ENCODE measurements around the gene ELFN1.

ELFN1 gene

DNA sequence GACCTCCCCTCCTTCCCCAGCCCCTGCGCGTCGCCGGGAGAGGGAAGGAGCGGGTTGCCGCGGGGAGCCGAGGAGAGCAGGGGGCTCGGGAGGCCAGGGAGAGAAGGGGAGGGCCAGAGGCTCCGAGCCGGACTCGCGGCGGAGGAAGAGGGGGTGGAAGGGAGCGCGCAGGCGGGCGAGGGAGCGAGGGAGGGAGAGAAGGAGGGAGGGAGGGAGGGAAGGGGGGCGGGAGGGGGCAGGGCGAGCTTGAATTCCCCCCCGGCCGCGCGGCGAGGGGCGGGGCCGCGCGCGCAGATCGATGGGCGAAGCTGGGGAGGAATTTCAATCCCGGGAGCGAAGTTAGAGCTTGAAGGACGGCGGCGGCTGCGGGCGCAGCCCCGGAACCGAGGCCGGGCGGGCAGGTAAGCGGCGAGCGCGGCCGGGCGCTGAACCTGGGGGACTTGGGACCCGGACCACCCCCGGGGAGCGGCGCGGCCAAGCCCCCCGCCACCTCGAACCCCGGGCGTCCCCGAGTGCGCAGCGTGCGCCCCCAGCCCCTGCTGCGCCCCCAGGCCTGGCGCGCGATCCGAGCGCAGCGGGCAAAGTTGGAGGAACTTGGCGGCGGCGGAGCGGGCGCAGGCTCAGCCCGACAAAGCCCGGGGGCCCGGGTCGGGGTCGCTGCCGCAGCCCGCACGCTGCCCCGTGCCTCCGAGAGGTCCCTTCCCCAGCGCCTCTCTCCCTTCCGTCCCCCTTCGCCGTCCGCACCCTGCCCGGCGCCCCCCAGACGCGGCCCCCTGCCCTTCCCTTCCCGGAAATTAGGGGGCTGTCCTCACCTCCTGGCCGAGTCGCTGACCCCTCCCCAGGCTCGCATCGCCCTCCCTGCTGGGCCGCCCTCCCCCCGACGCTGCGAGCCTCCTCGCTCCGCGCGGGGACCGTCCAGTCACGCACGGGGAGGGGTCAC is at the start of gene ELFN1:
TSS of gene ELFN1 (plus strand) at position 324 of the 940 bp plus-strand sequence. CDS start 74,320 bp downstream, outside the sequence.
- Histone ChIP-seq H3K27me3 (ENCODE audit: insufficient read depth, low read length) (peaks cover 57% of the 10 kb centered on the region), H3K4me3 (ENCODE audit: low read depth, low read length) (peak within 1 kb of the TSS; percentile 51), H3K79me2 (ENCODE audit: control insufficient read depth, insufficient read depth, low read length, unreplicated experiment) (no peaks in the 10 kb centered on the region), H3K36me3 (ENCODE audit: insufficient read depth, low read length) (no peaks in the 10 kb centered on the region), H3K4me1 (ENCODE audit: control insufficient read depth, insufficient read depth, low read length, unreplicated experiment) (peaks cover under 1% of the 10 kb centered on the region), H3K27ac (ENCODE audit: low read depth, low read length) (no peak within 1 kb of the TSS), H2AFZ (ENCODE audit: low read length, unreplicated experiment) (no peak within 1 kb of the TSS)

DNA sequence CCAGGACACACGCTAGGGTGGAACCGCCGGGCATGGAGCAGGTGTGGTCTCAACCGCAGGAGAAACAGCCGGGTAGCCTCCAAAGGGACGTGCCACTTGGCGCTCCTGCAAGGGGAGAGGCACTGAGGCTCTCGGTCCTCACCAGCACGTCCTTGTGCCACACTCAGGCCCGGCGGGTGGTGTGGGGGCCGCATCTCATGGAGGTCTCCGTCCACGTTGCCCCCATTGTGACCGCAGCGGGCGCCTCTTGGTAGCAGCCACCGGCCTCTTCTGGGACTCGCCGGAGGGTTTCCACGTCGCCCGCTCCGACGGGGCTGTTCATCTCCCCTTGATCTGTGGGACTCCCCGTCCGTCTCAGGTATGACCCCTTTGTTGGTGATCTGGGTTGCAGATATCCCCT is 49.2 kb upstream of the ELFN1 start:
- H3K36me3 ChIP-seq (ENCODE audit: insufficient read depth, low read length): no peaks in the 10 kb centered on the region
- H3K4me1 ChIP-seq (ENCODE audit: control insufficient read depth, insufficient read depth, low read length, unreplicated experiment): no peaks in the 10 kb centered on the region
- no peak overlapping the region for H3K27ac ChIP-seq (ENCODE audit: low read depth, low read length)
- no peak overlapping the region for H2AFZ ChIP-seq (ENCODE audit: low read length, unreplicated experiment)
- peaks cover 3% of the 10 kb centered on the region; the same call in 1 of the 2 replicates for H3K27me3 ChIP-seq (ENCODE audit: insufficient read depth, low read length)
- H3K79me2 ChIP-seq (ENCODE audit: control insufficient read depth, insufficient read depth, low read length, unreplicated experiment): no peaks in the 10 kb centered on the region
- H3K4me3 ChIP-seq (ENCODE audit: low read depth, low read length): no peak overlapping the region

DNA sequence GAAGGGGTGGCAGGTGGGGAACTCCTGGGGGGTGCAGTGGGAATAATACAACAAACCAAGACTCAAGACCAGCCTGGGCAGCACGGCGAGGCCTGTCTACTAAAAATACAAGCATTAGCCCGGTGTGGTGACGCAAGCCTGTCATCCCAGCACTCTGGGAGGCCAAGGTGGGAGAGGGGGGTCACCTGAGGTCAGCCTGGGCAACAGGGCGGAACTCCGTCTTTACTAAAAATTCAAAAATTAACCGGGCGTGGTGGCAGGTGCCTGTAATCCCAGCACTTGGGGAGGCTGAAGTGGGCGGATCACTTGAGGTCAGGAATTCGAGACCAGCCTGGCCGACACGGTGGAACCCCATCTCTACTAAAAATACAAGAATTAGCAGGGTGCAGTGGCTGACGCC is 48.4 kb upstream of the ELFN1 start:
- H3K27me3 ChIP-seq (ENCODE audit: insufficient read depth, low read length): peaks cover 3% of the 10 kb centered on the region; the same call in 1 of the 2 replicates
- no peak overlapping the region for H3K27ac ChIP-seq (ENCODE audit: low read depth, low read length)
- no peaks in the 10 kb centered on the region for H3K4me1 ChIP-seq (ENCODE audit: control insufficient read depth, insufficient read depth, low read length, unreplicated experiment)
- no peaks in the 10 kb centered on the region for H3K79me2 ChIP-seq (ENCODE audit: control insufficient read depth, insufficient read depth, low read length, unreplicated experiment)
- H3K36me3 ChIP-seq (ENCODE audit: insufficient read depth, low read length): no peaks in the 10 kb centered on the region
- H3K4me3 ChIP-seq (ENCODE audit: low read depth, low read length): no peak overlapping the region
- H2AFZ ChIP-seq (ENCODE audit: low read length, unreplicated experiment): no peak overlapping the region

DNA sequence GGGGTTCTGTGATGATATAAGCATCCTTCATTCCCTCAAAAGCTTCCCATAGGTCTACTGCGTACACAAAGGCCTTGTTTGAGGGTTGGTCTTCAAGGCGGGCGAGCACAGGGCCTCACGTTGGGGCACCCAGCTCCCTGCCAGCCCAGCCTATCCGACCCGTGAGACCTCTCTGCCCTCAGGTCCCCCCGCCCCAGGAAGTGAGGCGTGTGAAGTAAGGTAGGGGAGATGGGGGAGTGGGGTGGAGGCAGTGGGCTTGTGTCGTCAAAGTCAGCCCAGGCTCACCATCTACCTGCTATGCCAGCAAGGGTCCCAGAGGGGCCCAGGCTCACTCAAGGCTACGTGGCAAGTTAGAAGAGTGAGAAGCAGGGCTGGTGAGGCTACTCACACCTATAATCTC is 47.6 kb upstream of the ELFN1 start:
- no peak overlapping the region for H2AFZ ChIP-seq (ENCODE audit: low read length, unreplicated experiment)
- H3K27ac ChIP-seq (ENCODE audit: low read depth, low read length): no peak overlapping the region
- H3K36me3 ChIP-seq (ENCODE audit: insufficient read depth, low read length): no peaks in the 10 kb centered on the region
- peaks cover 6% of the 10 kb centered on the region; the same call in 1 of the 2 replicates for H3K27me3 ChIP-seq (ENCODE audit: insufficient read depth, low read length)
- H3K4me1 ChIP-seq (ENCODE audit: control insufficient read depth, insufficient read depth, low read length, unreplicated experiment): no peaks in the 10 kb centered on the region
- H3K4me3 ChIP-seq (ENCODE audit: low read depth, low read length): no peak overlapping the region
- no peaks in the 10 kb centered on the region for H3K79me2 ChIP-seq (ENCODE audit: control insufficient read depth, insufficient read depth, low read length, unreplicated experiment)

DNA sequence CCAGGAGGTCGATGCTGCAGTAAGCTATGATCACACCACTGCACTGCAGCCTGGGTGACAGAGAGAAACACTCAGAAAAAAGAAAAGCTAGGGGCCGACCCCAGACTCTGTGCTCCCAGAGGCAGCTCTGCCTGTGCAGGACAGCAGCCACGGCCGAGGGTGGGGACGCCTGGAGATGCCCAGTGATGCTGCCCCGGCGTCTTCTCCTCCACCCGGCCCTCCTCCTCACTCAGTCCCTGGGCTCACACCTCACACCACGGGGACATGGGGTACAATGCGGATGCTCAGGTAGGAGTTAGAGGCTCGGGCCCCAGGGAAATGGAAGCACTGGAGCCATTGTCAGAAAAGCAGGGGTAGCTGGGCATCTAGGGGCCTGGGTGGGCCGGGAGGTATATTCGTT is 46.3 kb upstream of the ELFN1 start:
- Histone ChIP-seq H3K4me3 (ENCODE audit: low read depth, low read length) (no peak overlapping the region), H3K4me1 (ENCODE audit: control insufficient read depth, insufficient read depth, low read length, unreplicated experiment) (no peaks in the 10 kb centered on the region), H3K27ac (ENCODE audit: low read depth, low read length) (no peak overlapping the region), H2AFZ (ENCODE audit: low read length, unreplicated experiment) (no peak overlapping the region), H3K27me3 (ENCODE audit: insufficient read depth, low read length) (peaks cover 8% of the 10 kb centered on the region), H3K79me2 (ENCODE audit: control insufficient read depth, insufficient read depth, low read length, unreplicated experiment) (no peaks in the 10 kb centered on the region), H3K36me3 (ENCODE audit: insufficient read depth, low read length) (no peaks in the 10 kb centered on the region)

DNA sequence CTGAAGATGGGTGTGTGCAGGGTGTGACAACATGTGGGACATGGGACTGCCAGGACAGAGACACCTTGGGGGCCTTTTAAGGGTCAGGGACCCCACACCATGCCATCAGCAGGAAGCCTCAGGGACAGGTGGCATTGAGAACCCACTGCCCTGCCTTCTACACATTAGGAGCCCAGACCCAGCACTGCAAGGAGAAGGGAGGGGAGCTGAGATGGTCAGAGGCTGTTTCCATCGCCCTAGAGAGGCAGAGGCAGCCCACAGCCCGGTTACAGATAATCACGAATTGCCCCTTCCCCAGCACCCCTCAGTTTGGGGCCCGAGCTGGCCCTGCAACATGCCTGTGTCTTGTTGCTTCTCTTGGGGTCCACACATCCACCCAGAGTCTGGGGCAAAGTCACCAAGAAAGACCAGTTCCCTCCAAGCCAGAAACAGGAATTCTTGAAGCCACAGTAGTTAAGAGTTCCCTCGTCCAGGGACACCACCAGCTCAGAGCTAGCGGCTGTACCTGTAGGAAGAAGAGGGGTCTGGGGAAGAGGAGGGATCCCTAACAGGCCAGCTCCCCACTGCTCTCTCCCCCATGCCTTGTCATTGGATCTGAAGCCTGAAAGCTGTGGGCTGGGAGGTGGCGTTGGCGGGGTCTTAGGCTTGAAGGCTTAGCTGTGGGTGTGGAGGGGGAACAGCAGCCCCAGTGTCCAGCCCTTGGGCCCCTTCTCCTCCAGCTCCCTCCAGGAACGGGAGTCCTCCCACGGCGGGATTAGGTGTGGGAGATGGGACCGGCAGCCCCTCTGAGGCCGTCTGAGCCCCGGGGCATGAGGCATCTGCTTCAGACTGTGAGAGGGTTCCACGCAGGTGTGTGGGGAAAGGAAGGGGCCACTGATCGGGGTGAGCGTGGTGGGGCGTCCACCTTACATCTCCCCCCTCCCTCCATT is 44.8 kb upstream of the ELFN1 start:
- Histone ChIP-seq H3K4me3 (ENCODE audit: low read depth, low read length) (no peak overlapping the region), H2AFZ (ENCODE audit: low read length, unreplicated experiment) (no peak overlapping the region), H3K36me3 (ENCODE audit: insufficient read depth, low read length) (no peaks in the 10 kb centered on the region), H3K79me2 (ENCODE audit: control insufficient read depth, insufficient read depth, low read length, unreplicated experiment) (no peaks in the 10 kb centered on the region), H3K4me1 (ENCODE audit: control insufficient read depth, insufficient read depth, low read length, unreplicated experiment) (no peaks in the 10 kb centered on the region), H3K27me3 (ENCODE audit: insufficient read depth, low read length) (peaks cover 17% of the 10 kb centered on the region), H3K27ac (ENCODE audit: low read depth, low read length) (no peak overlapping the region)

DNA sequence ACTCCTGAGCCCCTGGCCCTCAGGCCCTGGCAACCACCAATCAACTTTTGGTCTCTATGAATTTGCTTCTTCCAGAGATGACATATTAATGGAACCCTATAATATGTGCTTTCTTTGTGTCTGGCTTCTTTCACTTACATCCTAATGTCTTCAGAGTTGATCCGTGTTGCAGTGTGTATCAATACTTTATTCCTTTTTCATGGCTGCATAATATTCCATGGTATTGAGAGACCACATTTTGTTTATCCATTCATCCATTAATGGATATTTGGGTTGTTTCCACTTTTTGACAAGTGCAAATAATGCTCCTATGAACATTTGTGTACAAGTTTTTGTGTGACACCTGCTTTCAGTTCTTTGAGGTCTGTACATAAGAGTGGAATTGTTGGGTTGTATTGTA is 43.3 kb upstream of the ELFN1 start:
- Histone ChIP-seq H3K36me3 (ENCODE audit: insufficient read depth, low read length) (no peaks in the 10 kb centered on the region), H3K27ac (ENCODE audit: low read depth, low read length) (no peak overlapping the region), H2AFZ (ENCODE audit: low read length, unreplicated experiment) (no peak overlapping the region), H3K4me3 (ENCODE audit: low read depth, low read length) (no peak overlapping the region), H3K79me2 (ENCODE audit: control insufficient read depth, insufficient read depth, low read length, unreplicated experiment) (no peaks in the 10 kb centered on the region), H3K4me1 (ENCODE audit: control insufficient read depth, insufficient read depth, low read length, unreplicated experiment) (no peaks in the 10 kb centered on the region), H3K27me3 (ENCODE audit: insufficient read depth, low read length) (peaks cover 22% of the 10 kb centered on the region)

DNA sequence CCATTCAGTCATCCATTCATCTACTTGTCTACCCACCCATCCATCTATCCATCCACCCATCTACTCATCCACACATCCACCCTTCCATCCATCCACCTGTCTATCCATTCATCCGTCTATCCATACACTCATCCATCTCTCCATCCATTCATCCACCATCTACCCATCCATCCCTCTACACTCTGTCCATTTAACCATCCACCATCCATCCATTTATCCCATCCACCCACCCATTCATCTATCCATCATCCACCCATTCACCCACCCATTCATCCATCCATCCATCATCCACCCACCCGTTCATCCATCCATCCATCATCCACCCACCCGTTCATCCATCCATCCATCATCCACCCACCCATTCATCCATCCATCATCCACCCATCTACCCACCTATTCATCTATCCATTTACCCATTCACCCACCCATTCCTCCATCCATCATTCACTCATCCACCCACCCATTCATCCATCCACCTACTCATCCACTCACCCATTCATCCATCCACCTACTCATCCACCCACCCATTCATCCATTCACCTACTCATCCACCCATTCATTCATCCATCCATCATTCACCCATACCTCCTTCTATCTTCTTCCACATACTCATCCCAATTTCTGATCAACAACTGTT is 39.3 kb upstream of the ELFN1 start:
- no peak overlapping the region for H2AFZ ChIP-seq (ENCODE audit: low read length, unreplicated experiment)
- no peaks in the 10 kb centered on the region for H3K36me3 ChIP-seq (ENCODE audit: insufficient read depth, low read length)
- H3K79me2 ChIP-seq (ENCODE audit: control insufficient read depth, insufficient read depth, low read length, unreplicated experiment): no peaks in the 10 kb centered on the region
- peaks cover 25% of the 10 kb centered on the region; the same call in 1 of the 2 replicates for H3K27me3 ChIP-seq (ENCODE audit: insufficient read depth, low read length)
- no peak overlapping the region for H3K27ac ChIP-seq (ENCODE audit: low read depth, low read length)
- H3K4me3 ChIP-seq (ENCODE audit: low read depth, low read length): no peak overlapping the region
- H3K4me1 ChIP-seq (ENCODE audit: control insufficient read depth, insufficient read depth, low read length, unreplicated experiment): no peaks in the 10 kb centered on the region

DNA sequence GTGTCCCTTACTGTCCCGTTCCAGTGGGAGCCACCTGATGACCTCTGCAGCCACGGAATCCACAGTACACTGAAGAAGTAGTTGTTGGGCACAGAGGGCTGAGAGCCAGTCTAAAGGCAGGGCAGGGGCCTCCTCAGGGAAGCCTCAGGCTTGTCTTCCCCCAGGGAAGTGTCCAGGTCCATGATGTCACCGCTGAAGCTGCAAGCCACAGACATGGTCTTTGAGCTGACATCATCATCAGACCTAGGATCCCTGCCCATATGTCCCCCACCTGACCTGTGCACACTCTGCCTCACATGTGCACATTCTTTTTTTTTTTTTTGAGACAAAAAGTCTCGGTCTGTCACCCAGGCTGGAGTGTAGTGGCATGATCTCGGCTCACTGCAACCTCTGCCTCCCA is 38.4 kb upstream of the ELFN1 start:
- no peaks in the 10 kb centered on the region for H3K79me2 ChIP-seq (ENCODE audit: control insufficient read depth, insufficient read depth, low read length, unreplicated experiment)
- no peak overlapping the region for H3K27ac ChIP-seq (ENCODE audit: low read depth, low read length)
- H3K27me3 ChIP-seq (ENCODE audit: insufficient read depth, low read length): peaks cover 25% of the 10 kb centered on the region; the same call in 1 of the 2 replicates
- no peak overlapping the region for H2AFZ ChIP-seq (ENCODE audit: low read length, unreplicated experiment)
- no peaks in the 10 kb centered on the region for H3K4me1 ChIP-seq (ENCODE audit: control insufficient read depth, insufficient read depth, low read length, unreplicated experiment)
- H3K36me3 ChIP-seq (ENCODE audit: insufficient read depth, low read length): no peaks in the 10 kb centered on the region
- no peak overlapping the region for H3K4me3 ChIP-seq (ENCODE audit: low read depth, low read length)

DNA sequence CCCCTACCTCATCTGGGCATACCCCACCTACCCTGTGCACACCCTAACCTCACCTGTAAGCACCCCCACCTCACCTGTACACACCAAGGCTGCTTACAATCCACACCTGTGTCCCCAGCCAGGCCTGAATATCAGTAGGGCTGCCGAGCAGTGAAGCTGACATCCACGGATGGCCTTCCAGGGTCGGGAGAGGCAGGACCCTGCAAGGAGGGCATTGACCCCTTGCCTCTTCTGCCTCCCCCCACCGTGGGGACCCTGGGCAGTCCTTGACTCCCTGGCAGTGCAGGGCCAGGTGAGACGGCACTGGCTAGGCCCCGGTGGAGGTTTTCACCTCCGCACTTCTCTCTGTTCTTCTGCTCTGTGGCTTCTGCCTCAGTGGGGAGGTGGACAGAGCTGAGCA is 37.6 kb upstream of the ELFN1 start:
- H3K4me3 ChIP-seq (ENCODE audit: low read depth, low read length): no peak overlapping the region
- H3K4me1 ChIP-seq (ENCODE audit: control insufficient read depth, insufficient read depth, low read length, unreplicated experiment): no peaks in the 10 kb centered on the region
- no peaks in the 10 kb centered on the region for H3K79me2 ChIP-seq (ENCODE audit: control insufficient read depth, insufficient read depth, low read length, unreplicated experiment)
- no peak overlapping the region for H2AFZ ChIP-seq (ENCODE audit: low read length, unreplicated experiment)
- H3K27me3 ChIP-seq (ENCODE audit: insufficient read depth, low read length): peaks cover 23% of the 10 kb centered on the region; the same call in 1 of the 2 replicates
- H3K27ac ChIP-seq (ENCODE audit: low read depth, low read length): no peak overlapping the region
- no peaks in the 10 kb centered on the region for H3K36me3 ChIP-seq (ENCODE audit: insufficient read depth, low read length)
